ENCODE measurements around the gene PPP1R3F.

Gene PPP1R3F, protein sequence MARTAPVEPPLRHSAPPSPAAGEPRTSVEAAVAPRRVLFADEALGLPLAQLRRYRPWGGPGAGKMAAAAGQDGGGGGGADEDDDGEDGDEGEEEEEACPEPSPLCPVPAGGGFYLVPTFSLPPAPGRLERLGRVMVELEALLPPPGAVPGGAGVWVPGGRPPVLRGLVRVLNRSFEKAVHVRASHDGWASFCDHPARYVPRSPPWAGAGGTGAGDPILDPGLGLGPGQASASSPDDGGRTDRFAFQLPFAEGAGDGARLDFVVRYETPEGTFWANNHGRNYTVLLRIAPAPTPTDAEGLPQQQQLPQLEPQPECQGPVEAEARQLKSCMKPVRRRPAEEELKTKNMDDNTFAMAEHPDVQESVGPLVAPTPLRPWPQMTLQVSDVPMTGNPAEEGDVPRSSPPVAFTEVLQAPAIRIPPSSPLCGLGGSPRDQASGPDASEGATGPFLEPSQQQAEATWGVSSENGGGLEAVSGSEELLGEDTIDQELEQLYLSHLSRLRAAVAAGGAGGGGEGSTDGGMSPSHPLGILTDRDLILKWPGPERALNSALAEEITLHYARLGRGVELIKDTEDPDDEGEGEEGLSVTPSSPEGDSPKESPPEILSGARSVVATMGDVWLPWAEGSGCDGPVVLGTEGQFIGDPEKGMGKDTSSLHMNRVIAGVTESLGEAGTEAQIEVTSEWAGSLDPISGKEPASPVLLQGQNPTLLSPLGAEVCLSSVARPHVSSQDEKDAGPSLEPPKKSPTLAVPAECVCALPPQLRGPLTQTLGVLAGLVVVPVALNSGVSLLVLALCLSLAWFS

GRCh38 chrX:49269767-49270248, at the start of gene PPP1R3F:
Gene PPP1R3F, plus strand, starts transcription at chrX:49269793. Its CDS starts 77 bp downstream, at chrX:49269870.
- Histone ChIP-seq H3K9me3 (ENCODE audit: low read length) (no peaks in the 10 kb centered on the region), H3K27me3 (ENCODE audit: insufficient read depth, low read length) (no peaks in the 10 kb centered on the region), H3K4me1 (ENCODE audit: insufficient read depth, low read length) (peaks cover 7% of the 10 kb centered on the region), H3K36me3 (ENCODE audit: insufficient read depth, low read length) (no peaks in the 10 kb centered on the region), H2AFZ (ENCODE audit: low read depth, low read length) (no peak within 1 kb of the TSS), H3K4me3 (ENCODE audit: low read length) (peak within 1 kb of the TSS; percentile 65)

GRCh38 chrX:49220100-49220499, 49.5 kb upstream of the PPP1R3F start:
- H3K4me3 ChIP-seq (ENCODE audit: low read length) = no peak overlapping the region

DNA sequence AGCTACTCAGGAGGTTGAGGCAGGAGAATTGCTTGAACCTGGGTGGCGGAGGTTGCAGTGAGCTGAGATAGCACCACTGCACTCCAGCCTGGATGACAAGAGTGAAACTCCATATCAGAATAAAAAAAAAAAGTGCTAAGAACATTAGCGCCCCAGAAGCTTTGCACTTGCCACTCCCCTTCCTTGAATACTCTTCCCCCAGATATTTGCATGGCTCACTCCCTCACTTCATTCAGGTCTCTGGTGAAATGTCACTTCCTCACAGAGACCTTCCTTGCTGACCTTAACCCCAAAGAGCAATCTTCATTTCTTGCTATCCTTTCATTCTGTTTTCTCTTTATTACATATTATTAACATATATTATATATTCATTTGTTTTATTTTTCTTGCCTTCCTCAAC, 47.7 kb upstream of the PPP1R3F start:
- no peaks in the 10 kb centered on the region for H3K4me1 ChIP-seq (ENCODE audit: insufficient read depth, low read length)
- H3K9me3 ChIP-seq (ENCODE audit: low read length) = no peaks in the 10 kb centered on the region
- no peak overlapping the region for H3K4me3 ChIP-seq (ENCODE audit: low read length)
- H3K36me3 ChIP-seq (ENCODE audit: insufficient read depth, low read length) = no peaks in the 10 kb centered on the region
- no peak overlapping the region for H2AFZ ChIP-seq (ENCODE audit: low read depth, low read length)
- peaks cover 8% of the 10 kb centered on the region for H3K27me3 ChIP-seq (ENCODE audit: insufficient read depth, low read length)

More at GRCh38 chrX:49220100-49220499, 49.5 kb upstream of the PPP1R3F start:
- no peak overlapping the region for H2AFZ ChIP-seq (ENCODE audit: low read depth, low read length)
- no peaks in the 10 kb centered on the region for H3K36me3 ChIP-seq (ENCODE audit: insufficient read depth, low read length)
- no peaks in the 10 kb centered on the region for H3K9me3 ChIP-seq (ENCODE audit: low read length)
- peaks cover 8% of the 10 kb centered on the region for H3K27me3 ChIP-seq (ENCODE audit: insufficient read depth, low read length)
- H3K4me1 ChIP-seq (ENCODE audit: insufficient read depth, low read length) = no peaks in the 10 kb centered on the region

DNA sequence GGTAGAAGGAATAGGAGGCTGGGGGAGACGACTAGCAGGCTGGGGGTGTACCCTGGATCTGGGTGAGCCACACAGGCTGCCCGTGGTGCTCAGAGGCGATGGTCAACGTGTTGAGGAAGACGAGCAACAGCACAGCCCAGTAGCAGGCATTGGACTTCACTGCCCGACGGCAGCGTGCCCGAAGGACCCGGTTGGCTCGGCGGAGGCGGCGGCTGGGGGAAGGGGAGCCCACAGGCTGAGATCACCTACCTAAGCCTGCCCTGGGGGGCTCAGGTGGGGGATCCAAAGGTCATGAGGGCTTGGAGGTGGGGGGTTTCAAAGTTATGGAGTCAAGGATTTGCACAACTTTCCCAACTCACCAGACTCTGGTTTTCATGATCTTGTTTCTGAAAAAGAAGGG, 43.7 kb upstream of the PPP1R3F start:
- no peaks in the 10 kb centered on the region for H3K9me3 ChIP-seq (ENCODE audit: low read length)
- no peaks in the 10 kb centered on the region for H3K36me3 ChIP-seq (ENCODE audit: insufficient read depth, low read length)
- H3K4me1 ChIP-seq (ENCODE audit: insufficient read depth, low read length) = no peaks in the 10 kb centered on the region
- no peak overlapping the region for H2AFZ ChIP-seq (ENCODE audit: low read depth, low read length)
- H3K4me3 ChIP-seq (ENCODE audit: low read length) = no peak overlapping the region
- H3K27me3 ChIP-seq (ENCODE audit: insufficient read depth, low read length) = peaks cover 6% of the 10 kb centered on the region

DNA sequence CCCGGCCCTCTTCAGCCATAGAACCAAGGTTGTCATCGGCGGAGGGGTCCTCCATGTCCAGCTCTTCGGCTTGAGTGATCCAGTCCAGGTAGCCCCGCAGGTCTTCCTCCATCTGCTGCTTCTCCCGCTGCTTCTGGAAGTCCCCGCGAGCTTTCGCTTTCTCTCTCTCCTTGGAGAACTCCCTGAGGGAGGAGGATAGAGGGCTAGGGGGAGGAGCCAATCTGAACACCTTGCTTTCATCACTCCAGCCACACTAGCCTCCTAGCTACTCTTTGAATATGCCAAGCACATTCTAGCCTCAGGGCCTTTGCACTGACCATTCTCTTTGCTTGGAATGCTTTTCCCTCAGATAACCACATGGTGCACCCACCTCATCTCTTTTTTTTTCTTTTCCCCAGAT, 42.6 kb upstream of the PPP1R3F start:
- no peak overlapping the region for H2AFZ ChIP-seq (ENCODE audit: low read depth, low read length)
- no peak overlapping the region for H3K4me3 ChIP-seq (ENCODE audit: low read length)
- H3K9me3 ChIP-seq (ENCODE audit: low read length) = no peaks in the 10 kb centered on the region
- no peaks in the 10 kb centered on the region for H3K4me1 ChIP-seq (ENCODE audit: insufficient read depth, low read length)
- no peaks in the 10 kb centered on the region for H3K36me3 ChIP-seq (ENCODE audit: insufficient read depth, low read length)
- H3K27me3 ChIP-seq (ENCODE audit: insufficient read depth, low read length) = peaks cover 6% of the 10 kb centered on the region

GRCh38 chrX:49227726-49228125, 41.9 kb upstream of the PPP1R3F start:
- Histone ChIP-seq H3K4me3 (ENCODE audit: low read length) (no peak overlapping the region), H3K9me3 (ENCODE audit: low read length) (no peaks in the 10 kb centered on the region), H2AFZ (ENCODE audit: low read depth, low read length) (no peak overlapping the region), H3K36me3 (ENCODE audit: insufficient read depth, low read length) (no peaks in the 10 kb centered on the region), H3K27me3 (ENCODE audit: insufficient read depth, low read length) (peaks cover 6% of the 10 kb centered on the region), H3K4me1 (ENCODE audit: insufficient read depth, low read length) (no peaks in the 10 kb centered on the region)

DNA sequence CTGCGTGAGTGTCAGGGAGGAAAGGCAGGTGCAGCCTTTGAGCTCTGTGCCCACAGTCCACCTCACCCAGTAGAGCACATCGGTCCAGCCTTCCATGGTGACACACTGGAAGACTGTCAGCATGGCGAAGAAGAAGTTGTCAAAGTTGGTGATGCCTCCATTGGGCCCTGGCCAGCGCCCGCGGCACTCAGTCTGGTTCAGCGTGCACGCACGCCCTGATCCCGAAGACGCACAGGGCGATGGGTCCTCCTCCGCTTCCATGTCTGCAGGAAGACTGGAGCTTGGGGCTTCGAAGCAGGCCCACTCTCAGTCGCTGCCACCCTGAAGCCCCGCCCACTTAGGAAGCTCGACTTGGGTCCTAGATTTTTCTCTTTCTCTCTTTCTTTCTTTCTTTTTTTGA, 41.4 kb upstream of the PPP1R3F start:
- peaks cover 6% of the 10 kb centered on the region for H3K27me3 ChIP-seq (ENCODE audit: insufficient read depth, low read length)
- no peak overlapping the region for H3K4me3 ChIP-seq (ENCODE audit: low read length)

GRCh38 chrX:49230500-49231232, 38.9 kb upstream of the PPP1R3F start:
- H3K9me3 ChIP-seq (ENCODE audit: low read length) = no peaks in the 10 kb centered on the region
- H2AFZ ChIP-seq (ENCODE audit: low read depth, low read length) = no peak overlapping the region
- no peaks in the 10 kb centered on the region for H3K36me3 ChIP-seq (ENCODE audit: insufficient read depth, low read length)
- no peak overlapping the region for H3K4me3 ChIP-seq (ENCODE audit: low read length)
- no peaks in the 10 kb centered on the region for H3K27me3 ChIP-seq (ENCODE audit: insufficient read depth, low read length)
- H3K4me1 ChIP-seq (ENCODE audit: insufficient read depth, low read length) = no peaks in the 10 kb centered on the region

More for the DNA sequence above, 41.4 kb upstream of the PPP1R3F start:
- Histone ChIP-seq H3K9me3 (ENCODE audit: low read length) (no peaks in the 10 kb centered on the region), H2AFZ (ENCODE audit: low read depth, low read length) (no peak overlapping the region), H3K36me3 (ENCODE audit: insufficient read depth, low read length) (no peaks in the 10 kb centered on the region), H3K4me1 (ENCODE audit: insufficient read depth, low read length) (no peaks in the 10 kb centered on the region)

- Histone ChIP-seq H3K4me3 (ENCODE audit: low read length) (no peak overlapping the region), H3K36me3 (ENCODE audit: insufficient read depth, low read length) (no peaks in the 10 kb centered on the region), H3K4me1 (ENCODE audit: insufficient read depth, low read length) (no peaks in the 10 kb centered on the region), H3K27me3 (ENCODE audit: insufficient read depth, low read length) (no peaks in the 10 kb centered on the region), H2AFZ (ENCODE audit: low read depth, low read length) (no peak overlapping the region), H3K9me3 (ENCODE audit: low read length) (no peaks in the 10 kb centered on the region)
Observed at GRCh38 chrX:49231333-49232000, 38.1 kb upstream of the PPP1R3F start.

DNA sequence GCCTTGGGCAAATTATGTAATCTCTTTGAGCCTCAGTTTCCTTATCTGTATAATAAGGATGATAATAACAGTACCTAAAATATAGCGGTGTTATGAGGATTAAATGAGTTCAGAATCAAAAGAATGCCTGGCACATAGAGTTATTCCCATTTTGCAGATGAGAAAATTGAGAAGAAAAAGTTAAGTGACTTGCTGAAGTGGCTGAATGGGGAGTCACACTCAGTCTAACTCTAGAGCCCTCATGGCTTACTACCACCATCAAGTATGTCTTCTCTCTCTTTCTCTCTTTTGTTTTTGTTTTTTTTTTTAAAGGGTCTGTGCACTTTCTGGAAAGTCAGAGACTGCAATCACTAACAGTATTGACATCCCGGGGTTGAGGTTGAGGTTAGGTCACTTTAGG, 37.1 kb upstream of the PPP1R3F start:
- H3K36me3 ChIP-seq (ENCODE audit: insufficient read depth, low read length) = no peaks in the 10 kb centered on the region
- H3K9me3 ChIP-seq (ENCODE audit: low read length) = no peaks in the 10 kb centered on the region
- no peak overlapping the region for H2AFZ ChIP-seq (ENCODE audit: low read depth, low read length)
- no peaks in the 10 kb centered on the region for H3K4me1 ChIP-seq (ENCODE audit: insufficient read depth, low read length)
- H3K27me3 ChIP-seq (ENCODE audit: insufficient read depth, low read length) = no peaks in the 10 kb centered on the region
- H3K4me3 ChIP-seq (ENCODE audit: low read length) = no peak overlapping the region

GRCh38 chrX:49233176-49233575, 36.4 kb upstream of the PPP1R3F start, which contains the start of gene CACNA1F:
Gene CACNA1F, minus strand, starts transcription at chrX:49233340. Its CDS starts 31 bp downstream, at chrX:49233309.
- Histone ChIP-seq H3K4me3 (ENCODE audit: low read length) (no peak within 1 kb of the TSS), H3K9me3 (ENCODE audit: low read length) (no peaks in the 10 kb centered on the region), H3K36me3 (ENCODE audit: insufficient read depth, low read length) (no peaks in the 10 kb centered on the region), H3K4me1 (ENCODE audit: insufficient read depth, low read length) (no peaks in the 10 kb centered on the region), H2AFZ (ENCODE audit: low read depth, low read length) (no peak within 1 kb of the TSS), H3K27me3 (ENCODE audit: insufficient read depth, low read length) (no peaks in the 10 kb centered on the region)

DNA sequence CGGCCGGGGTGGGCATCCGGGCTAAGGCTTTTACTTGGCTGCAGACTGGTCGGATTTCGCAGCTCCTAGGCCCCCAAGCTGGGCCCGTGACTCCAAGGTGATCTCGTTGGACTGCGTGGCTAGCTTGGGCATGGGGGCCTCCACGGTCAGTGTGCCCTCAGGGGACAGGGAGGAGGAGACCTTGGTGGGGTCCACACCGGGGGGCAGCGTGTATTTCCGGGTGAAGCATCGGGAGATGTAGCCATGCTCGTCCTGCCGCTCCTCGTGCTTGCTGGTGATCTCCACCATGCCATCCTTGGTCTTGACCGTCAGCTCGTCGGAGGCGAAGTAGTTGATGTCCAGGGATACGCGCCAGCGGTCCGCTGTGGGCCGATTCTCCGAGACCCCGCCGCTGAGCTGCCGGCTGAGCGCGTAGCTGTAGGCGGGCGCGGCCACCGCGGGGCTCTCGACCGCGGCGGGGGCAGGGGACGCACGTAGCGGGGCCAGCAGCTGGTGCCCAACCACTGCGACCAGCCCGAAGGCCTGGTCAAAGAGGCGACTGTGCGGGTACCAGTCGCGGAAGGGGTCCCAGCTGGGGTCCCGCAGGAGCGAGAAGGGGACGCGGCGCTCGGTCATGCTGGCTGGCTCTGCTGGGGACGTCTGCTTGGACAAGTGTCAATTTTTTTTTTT, 35.6 kb upstream of the PPP1R3F start:
- Histone ChIP-seq H3K4me3 (ENCODE audit: low read length) (no peak overlapping the region), H3K4me1 (ENCODE audit: insufficient read depth, low read length) (no peaks in the 10 kb centered on the region), H3K9me3 (ENCODE audit: low read length) (no peaks in the 10 kb centered on the region), H3K36me3 (ENCODE audit: insufficient read depth, low read length) (no peaks in the 10 kb centered on the region), H3K27me3 (ENCODE audit: insufficient read depth, low read length) (no peaks in the 10 kb centered on the region), H2AFZ (ENCODE audit: low read depth, low read length) (no peak overlapping the region)
